HCT116 (cell line): Measurements from ENCODE around the gene TMA16. TPM values are rescaled to one million over a fixed set of nuclear protein-coding genes. Genes with fewer than 3 reads are reported as not detected.

Experiments
- ATAC-seq: fragments of 200-7000 bp; cut with Tn5 transposase; 2 replicates; pipeline ENCODE4 v1.9.1; 2020; ENCODE audit warnings: mild to moderate bottlenecking, moderate library complexity
- BruUV-seq: library from RNA; stranded (reverse); fragments of 400-500 nt; replicated peaks from 2 replicates; lab custom pipeline; 2021; lab: Mats Ljungman, UMichigan
- CTCF ChIA-PET: fragments of 300-600 bp; sonication (Branson Sonifier 250); formaldehyde crosslinking; loops from one replicate; lab custom pipeline; 2021; ENCODE audit warnings: antibody characterized with exemption; lab: Charles Lee
- POLR2A ChIA-PET: fragments of 300-600, 350-600 bp; sonication (Branson Sonifier 250); formaldehyde crosslinking; loops from one replicate; lab custom pipeline; 2021; ENCODE audit warnings: antibody characterized with exemption; lab: Charles Lee
- RAD21 ChIA-PET, 2 experiments: fragments of 300-600 bp; sonication (Branson Sonifier 250); formaldehyde crosslinking; loops; one replicate each; lab custom pipeline; 2023; ENCODE audit warnings: low total read pairs in 2 of 2; ENCODE audit not compliant: uncharacterized antibody in 2 of 2, unreplicated experiment in 2 of 2, low non-redundant PET in 1 of 2; lab: Charles Lee
- DNase-seq: peaks from one replicate; pipeline ENCODE4 v3.0.0-alpha.2; 2010; ENCODE audit warnings: low read depth, low spot score
- H2AFZ ChIP-seq: fragments of 200-600 bp; shearing (Covaris generic), sonication (generic); 2 replicates; pipeline ENCODE4 v1.6.1; 2017; ENCODE audit warnings: low read depth, mixed run types, mixed read lengths, antibody characterized with exemption, low read length; ENCODE audit not compliant: poor library complexity, severe bottlenecking
- H3K27ac ChIP-seq: 2 replicates; pipeline ENCODE4 v1.5.1; 2012; ENCODE audit warnings: low read depth, low read length
- H3K27me3 ChIP-seq: fragments of 200-600 bp; sonication (generic); 2 replicates; pipeline ENCODE4 v1.6.1; 2016; ENCODE audit warnings: mixed run types, low read length, mixed read lengths; ENCODE audit not compliant: insufficient read depth
- H3K36me3 ChIP-seq, 2 experiments: fragments of 200-500 bp in 1 of 2; fragments of 200-600 bp in 1 of 2; sonication (Bioruptor generic) in 1 of 2; sonication (generic) in 1 of 2; 2 replicates each; pipeline versions ENCODE4 v1.5.1 to v1.6.1; 2014 to 2016; ENCODE audit warnings: low read length in 2 of 2, inconsistent platforms in 1 of 2, mixed read lengths in 1 of 2, mixed run types in 1 of 2; ENCODE audit not compliant: insufficient read depth in 2 of 2, control insufficient read depth in 1 of 2
- H3K4me1 ChIP-seq, 2 experiments: fragments of 200-600 bp in 1 of 2; sonication (generic) in 1 of 2; 2 replicates each; pipeline versions ENCODE4 v1.5.1 to v1.6.1; 2012 to 2017; ENCODE audit warnings: low read length in 2 of 2, inconsistent platforms in 1 of 2, mild to moderate bottlenecking in 1 of 2, mixed read lengths in 1 of 2, mixed run types in 1 of 2, moderate library complexity in 1 of 2; ENCODE audit not compliant: insufficient read depth in 2 of 2, control insufficient read depth in 1 of 2
- H3K4me2 ChIP-seq: fragments of 200-600 bp; sonication (generic); 2 replicates; pipeline ENCODE4 v1.6.1; 2017; ENCODE audit warnings: mixed run types, low read length, mixed read lengths
- H3K4me3 ChIP-seq, 2 experiments: fragments of 200-600 bp in 1 of 2; sonication (generic) in 1 of 2; replicated peaks in 1 of 2; 2 replicates each; pipeline ENCODE4 v1.5.1; 2011 to 2016; ENCODE audit warnings: low read length in 2 of 2, control low read depth in 1 of 2, low read depth in 1 of 2, mild to moderate bottlenecking in 1 of 2, mixed read lengths in 1 of 2, mixed run types in 1 of 2
- H3K79me2 ChIP-seq: fragments of 200-600 bp; sonication (generic); 2 replicates; pipeline ENCODE4 v1.6.1; 2017; ENCODE audit warnings: mild to moderate bottlenecking, mixed run types, low read length, moderate library complexity, mixed read lengths; ENCODE audit not compliant: insufficient read depth
- H3K9ac ChIP-seq: fragments of 200-600 bp; sonication (generic); 2 replicates; pipeline ENCODE4 v1.6.1; 2016; ENCODE audit warnings: low read length, mixed read lengths
- H3K9me2 ChIP-seq: fragments of 200-600 bp; sonication (generic), shearing (Covaris generic); 2 replicates; pipeline ENCODE4 v1.6.1; 2017; ENCODE audit warnings: mixed run types, mild to moderate bottlenecking, moderate library complexity; ENCODE audit not compliant: insufficient read depth
- H3K9me3 ChIP-seq, 2 experiments: fragments of 200-500 bp in 1 of 2; fragments of 200-600 bp in 1 of 2; sonication (Bioruptor generic) in 1 of 2; sonication (generic) in 1 of 2; 2 replicates each; pipeline ENCODE4 v1.6.1; 2014 to 2017; ENCODE audit warnings: low read length in 2 of 2, mixed read lengths in 2 of 2, inconsistent platforms in 1 of 2, low read depth in 1 of 2, mild to moderate bottlenecking in 1 of 2, mixed run types in 1 of 2, moderate library complexity in 1 of 2; ENCODE audit not compliant: control insufficient read depth in 1 of 2, insufficient read depth in 1 of 2
- H4K20me1 ChIP-seq: fragments of 200-600 bp; sonication (generic), shearing (Covaris generic); 2 replicates; pipeline ENCODE4 v1.6.1; 2017; ENCODE audit warnings: mixed run types, mild to moderate bottlenecking, moderate library complexity; ENCODE audit not compliant: insufficient read depth
- CEBPB ChIP-seq: IDR thresholded peaks from 2 replicates; pipeline ENCODE4 v1.6.1; 2012; ENCODE audit warnings: low read depth
- ELF1 ChIP-seq: IDR thresholded peaks from 2 replicates; pipeline ENCODE4 v1.6.1; 2012; ENCODE audit warnings: low read depth, borderline replicate concordance
- EZH2 ChIP-seq: fragments of 200-600 bp; sonication (generic); IDR thresholded peaks from 2 replicates; pipeline ENCODE4 v1.6.1; 2017; ENCODE audit warnings: antibody characterized with exemption, mixed run types
- EZH2phosphoT487 ChIP-seq: fragments of 200-600 bp; IDR thresholded peaks from 2 replicates; pipeline ENCODE4 v1.6.1; 2018; ENCODE audit warnings: antibody characterized with exemption, borderline replicate concordance
- FOSL1 ChIP-seq: IDR thresholded peaks from 2 replicates; pipeline ENCODE4 v1.6.1; 2012; ENCODE audit warnings: low read depth
- JUND ChIP-seq: IDR thresholded peaks from 2 replicates; pipeline ENCODE4 v1.6.1; 2012
- MAX ChIP-seq: IDR thresholded peaks from 2 replicates; pipeline ENCODE4 v1.6.1; 2012
- POLR2A ChIP-seq: IDR thresholded peaks from 2 replicates; pipeline ENCODE4 v1.7.0; 2011; ENCODE audit warnings: borderline replicate concordance; ENCODE audit not compliant: insufficient read depth, insufficient read length; ENCODE audit errors: extremely low read depth
- POLR2AphosphoS5 ChIP-seq: IDR thresholded peaks from 2 replicates; pipeline ENCODE4 v1.6.1; 2011; ENCODE audit warnings: mild to moderate bottlenecking, low read depth, low read length, moderate library complexity
- RAD21 ChIP-seq: IDR thresholded peaks from 2 replicates; pipeline ENCODE4 v1.6.1; 2012; ENCODE audit warnings: low read depth, mild to moderate bottlenecking
- REST ChIP-seq: IDR thresholded peaks from 2 replicates; pipeline ENCODE4 v1.6.1; 2012; ENCODE audit warnings: low read depth
- TCF7L2 ChIP-seq: IDR thresholded peaks from 2 replicates; pipeline ENCODE4 v1.7.0; 2011; ENCODE audit warnings: borderline replicate concordance, inconsistent platforms; ENCODE audit not compliant: insufficient read depth, insufficient read length; ENCODE audit errors: extremely low read depth
- YY1 ChIP-seq: IDR thresholded peaks from 2 replicates; pipeline ENCODE4 v1.6.1; 2011; ENCODE audit warnings: low read length, low read depth, moderate library complexity, mild to moderate bottlenecking; ENCODE audit not compliant: insufficient replicate concordance; ENCODE audit errors: extremely low read depth
- ZFX ChIP-seq: fragments of 450-650 bp; IDR thresholded peaks from 2 replicates; pipeline ENCODE4 v1.6.1; 2017
- intact Hi-C: fragments of 100-400 bp; cut with micrococcal nuclease; formaldehyde crosslinking; loops from 2 replicates; pipeline ENCODE4 v1.10.0; 2022
- total RNA-seq: library from RNA; stranded (reverse); gene quantifications from one replicate; pipeline ENCODE4 v1.2.1, GENCODE V29; 2021; ENCODE audit not compliant: unreplicated experiment
- TF ChIP-seq, protein P1 (sequence below), 3 experiments: fragments of 200-600 bp in 1 of 3; sonication (generic) in 1 of 3; IDR thresholded peaks in 2 of 3; conservative IDR thresholded peaks in 1 of 3; 2 replicates each; pipeline ENCODE4 v1.5.1; 2012 to 2017; ENCODE audit warnings: low read depth in 2 of 3, low read length in 2 of 3, antibody characterized with exemption in 1 of 3, borderline replicate concordance in 1 of 3, control low read depth in 1 of 3, mild to moderate bottlenecking in 1 of 3, mixed read lengths in 1 of 3, mixed run types in 1 of 3, moderate library complexity in 1 of 3; ENCODE audit not compliant: insufficient read depth in 1 of 3
- TF ChIP-seq, protein P2 (sequence below): IDR thresholded peaks from 2 replicates; pipeline ENCODE4 v1.6.1; 2012

Gene TMA16
- total RNA-seq, 1 experiment from 2014 or later: 52.7 TPM

DNA sequence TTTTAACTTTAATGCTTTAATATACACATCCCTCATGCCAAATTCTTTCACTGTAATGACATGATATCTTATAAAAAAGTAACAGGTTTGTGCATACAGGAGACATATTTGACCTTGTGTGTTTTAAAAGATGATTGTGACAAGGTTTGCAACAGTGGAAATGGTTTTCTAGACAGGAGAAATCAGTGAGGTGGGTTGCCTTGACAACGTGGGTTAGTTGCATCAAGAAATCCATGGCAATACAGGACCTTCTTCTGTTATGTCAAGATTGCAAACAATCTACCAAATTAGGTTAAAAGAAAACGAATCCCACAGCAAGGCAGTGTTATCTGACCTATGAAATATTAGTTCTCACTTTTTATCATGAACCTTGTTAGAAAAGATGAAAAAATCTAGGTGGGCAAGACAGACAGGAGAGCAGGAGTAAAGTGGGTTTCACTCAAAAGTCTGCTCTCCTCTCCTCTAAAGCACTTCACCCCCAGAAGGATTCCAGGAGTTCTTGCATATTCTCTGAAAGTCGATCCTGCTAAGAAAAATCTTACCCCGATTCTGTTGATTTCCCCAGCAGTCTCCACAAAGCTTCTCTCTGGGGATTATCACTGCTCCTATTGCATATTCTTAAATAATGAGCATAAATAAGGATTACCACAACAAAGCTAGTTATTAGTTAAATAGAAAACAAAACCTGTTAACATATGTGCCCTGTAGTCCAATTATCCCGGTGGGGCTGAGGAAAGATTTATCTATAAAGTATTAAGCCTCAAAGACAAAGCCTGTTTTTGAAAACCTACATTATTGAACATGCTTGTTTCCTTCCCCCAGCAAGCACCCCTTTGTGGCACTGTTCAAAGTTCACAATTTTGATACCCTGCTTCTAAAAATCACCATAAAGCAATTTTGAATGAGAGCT lies 71.0 kb downstream of the TMA16 start:
- intact Hi-C loops: no loop called here
- no peaks in the 10 kb centered on the region for H3K9me2 ChIP-seq
- H4K20me1 ChIP-seq: no peaks in the 10 kb centered on the region
- H3K36me3 ChIP-seq: no peaks in the 10 kb centered on the region
- no peak for TF ChIP-seq YY1
- TF ChIP-seq REST: no peak
- TF ChIP-seq, protein P1, sequence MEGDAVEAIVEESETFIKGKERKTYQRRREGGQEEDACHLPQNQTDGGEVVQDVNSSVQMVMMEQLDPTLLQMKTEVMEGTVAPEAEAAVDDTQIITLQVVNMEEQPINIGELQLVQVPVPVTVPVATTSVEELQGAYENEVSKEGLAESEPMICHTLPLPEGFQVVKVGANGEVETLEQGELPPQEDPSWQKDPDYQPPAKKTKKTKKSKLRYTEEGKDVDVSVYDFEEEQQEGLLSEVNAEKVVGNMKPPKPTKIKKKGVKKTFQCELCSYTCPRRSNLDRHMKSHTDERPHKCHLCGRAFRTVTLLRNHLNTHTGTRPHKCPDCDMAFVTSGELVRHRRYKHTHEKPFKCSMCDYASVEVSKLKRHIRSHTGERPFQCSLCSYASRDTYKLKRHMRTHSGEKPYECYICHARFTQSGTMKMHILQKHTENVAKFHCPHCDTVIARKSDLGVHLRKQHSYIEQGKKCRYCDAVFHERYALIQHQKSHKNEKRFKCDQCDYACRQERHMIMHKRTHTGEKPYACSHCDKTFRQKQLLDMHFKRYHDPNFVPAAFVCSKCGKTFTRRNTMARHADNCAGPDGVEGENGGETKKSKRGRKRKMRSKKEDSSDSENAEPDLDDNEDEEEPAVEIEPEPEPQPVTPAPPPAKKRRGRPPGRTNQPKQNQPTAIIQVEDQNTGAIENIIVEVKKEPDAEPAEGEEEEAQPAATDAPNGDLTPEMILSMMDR (IDR thresholded peaks at IDR 0.05 in 2 of 3, conservative IDR thresholded peaks at IDR 0.05 in 1 of 3; ENCODE audit: borderline replicate concordance in 1 of 3, insufficient read depth in 1 of 3, low read depth in 2 of 3, low read length in 2 of 3): no peak
- TF ChIP-seq MAX: no peak
- TF ChIP-seq ELF1: no peak
- no peak for TF ChIP-seq EZH2
- TF ChIP-seq TCF7L2: no peak
- TF ChIP-seq EZH2phosphoT487: no peak
- no peak for TF ChIP-seq RAD21
- TF ChIP-seq JUND: no peak
- TF ChIP-seq POLR2AphosphoS5: no peak
- TF ChIP-seq, protein P2, sequence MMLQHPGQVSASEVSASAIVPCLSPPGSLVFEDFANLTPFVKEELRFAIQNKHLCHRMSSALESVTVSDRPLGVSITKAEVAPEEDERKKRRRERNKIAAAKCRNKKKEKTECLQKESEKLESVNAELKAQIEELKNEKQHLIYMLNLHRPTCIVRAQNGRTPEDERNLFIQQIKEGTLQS: no peak
- no peak for TF ChIP-seq FOSL1
- TF ChIP-seq POLR2A: no peak
- TF ChIP-seq ZFX: no peak
- no peak for TF ChIP-seq CEBPB
- no peaks in the 10 kb centered on the region for H3K4me1 ChIP-seq
- no peaks in the 10 kb centered on the region for H3K79me2 ChIP-seq
- no peak overlapping the region for H3K9ac ChIP-seq
- no TSS peak for BruUV-seq
- ATAC-seq (no peak), DNase-seq (no peak)
- H3K4me3 ChIP-seq: no peak overlapping the region
- ChIA-PET RAD21 (no interaction called here), POLR2A (interaction anchor here (0.5 kb wide), 1 partner anchor 338 kb away, joined by 3 read pairs; no protein-coding TSS in a partner anchor), CTCF (no interaction called here)
- no peaks in the 10 kb centered on the region for H3K9me3 ChIP-seq
- H3K4me2 ChIP-seq: no peak overlapping the region
- H2AFZ ChIP-seq: no peak overlapping the region
- H3K27me3 ChIP-seq: no peaks in the 10 kb centered on the region
- H3K27ac ChIP-seq: no peak overlapping the region
